HUDEP-2 (cell line): Measurements from ENCODE around the gene ANP32D.
"Not testable (repeated sequence)": the region's sequence is repeated elsewhere in the genome, so short reads cannot be mapped to it uniquely, and the experiment has no call there.

Experiments used
- DNase-seq, 76 experiments: peaks; one replicate each; lab custom pipeline; 2025; ENCODE audit not compliant: unreplicated experiment in 76 of 76; lab: John Stamatoyannopoulos, UW

ANP32D gene

GRCh38 chr12:48489456-48489855, 17.1 kb downstream of the ANP32D start:
- DNase-seq, result not testable (repeated sequence)

GRCh38 chr12:48500281-48500680, 27.9 kb downstream of the ANP32D start:
- not testable (repeated sequence) for DNase-seq

GRCh38 chr12:48506836-48507235, 34.5 kb downstream of the ANP32D start:
- DNase-seq, result not testable (repeated sequence)

GRCh38 chr12:48508987-48509386, 36.6 kb downstream of the ANP32D start:
- no peak for DNase-seq

GRCh38 chr12:48510111-48510510, 37.8 kb downstream of the ANP32D start:
- no peak for DNase-seq

- DNase-seq, result no peak
Observed at GRCh38 chr12:48512855-48513254, 40.5 kb downstream of the ANP32D start.

- DNase-seq, result no peak
Observed at GRCh38 chr12:48514728-48515127, 42.4 kb downstream of the ANP32D start.

GRCh38 chr12:48520381-48520780, 48.0 kb downstream of the ANP32D start:
- DNase-seq, result not testable (repeated sequence)
